Activated CD8-positive, alpha-beta memory T cell treated with anti-CD3 and anti-CD28 coated beads for 1 hour (primary cell): ENCODE results near the gene FANCD2.
"Not testable (repeated sequence)": the region's sequence is repeated elsewhere in the genome, so short reads cannot be mapped to it uniquely, and the experiment has no call there.

ENCODE experiments used
- DNase-seq, 2 donors: peaks; one replicate each; pipeline ENCODE4 v3.0.0-alpha.2; 2020; ENCODE audit warnings: low read depth in 1 of 2; ENCODE audit errors: extremely low read depth in 1 of 2

The FANCD2 gene

GRCh38 chr3:10012106-10012505 is 14.1 kb upstream of the FANCD2 start:
- no peak for DNase-seq

GRCh38 chr3:10015461-10015904 is 10.8 kb upstream of the FANCD2 start:
- DNase-seq, result no peak

- DNase-seq, result no peak
Measured at GRCh38 chr3:10017636-10018292, 8.5 kb upstream of the FANCD2 start.

- DNase-seq, result not testable (repeated sequence)
Measured at GRCh38 chr3:10018806-10019205, 7.4 kb upstream of the FANCD2 start.

- DNase-seq, result no peak
Measured at GRCh38 chr3:10019326-10019725, 6.9 kb upstream of the FANCD2 start.

GRCh38 chr3:10021856-10022775 is 4.1 kb upstream of the FANCD2 start:
- DNase-seq, result no peak

GRCh38 chr3:10023587-10024310 is 2.5 kb upstream of the FANCD2 start:
- no peak for DNase-seq

- no peak for DNase-seq
Measured at GRCh38 chr3:10025205-10026083, 793 bp upstream of the FANCD2 start.

- no peak for DNase-seq
Measured at GRCh38 chr3:10041034-10041433, 14.8 kb downstream of the FANCD2 start.

- DNase-seq, result no peak
Measured at GRCh38 chr3:10047876-10048275, 21.6 kb downstream of the FANCD2 start.

GRCh38 chr3:10053054-10053453 is 26.8 kb downstream of the FANCD2 start:
- not testable (repeated sequence) for DNase-seq

- no peak for DNase-seq
Measured at GRCh38 chr3:10055097-10055496, 28.9 kb downstream of the FANCD2 start.

- DNase-seq, result not testable (repeated sequence)
Measured at GRCh38 chr3:10070077-10070476, 43.8 kb downstream of the FANCD2 start.

- no peak for DNase-seq
Measured at GRCh38 chr3:10074666-10075065, 48.4 kb downstream of the FANCD2 start.

- DNase-seq, result no peak
Measured at GRCh38 chr3:10081871-10082270, 55.6 kb downstream of the FANCD2 start.

- DNase-seq, result no peak
Measured at GRCh38 chr3:10085738-10086137, 59.5 kb downstream of the FANCD2 start.

GRCh38 chr3:10088256-10088655 is 62.0 kb downstream of the FANCD2 start:
- no peak for DNase-seq

GRCh38 chr3:10090179-10090578 is 63.9 kb downstream of the FANCD2 start:
- DNase-seq, result no peak

- DNase-seq, result not testable (repeated sequence)
Measured at GRCh38 chr3:10090774-10091173, 64.5 kb downstream of the FANCD2 start.

GRCh38 chr3:10091387-10091786 is 65.2 kb downstream of the FANCD2 start:
- not testable (repeated sequence) for DNase-seq
